NCI-H1417 (cell line): ENCODE measurements around the gene NTN1.

Experiments
- DNase-seq, 3 experiments: peaks; one replicate each; lab custom pipeline; 2025; lab: John Stamatoyannopoulos, UW

Gene NTN1

GRCh38 chr17:9006175-9006767 lies 15.0 kb upstream of the NTN1 start:
- no peak for DNase-seq

GRCh38 chr17:9007052-9007714 lies 14.1 kb upstream of the NTN1 start:
- no peak for DNase-seq

GRCh38 chr17:9009096-9009495 lies 12.2 kb upstream of the NTN1 start:
- no peak for DNase-seq

GRCh38 chr17:9009737-9010136 lies 11.6 kb upstream of the NTN1 start:
- DNase-seq = no peak

- DNase-seq = no peak
Observed at GRCh38 chr17:9011001-9011400, 10.3 kb upstream of the NTN1 start.

- no peak for DNase-seq
Observed at GRCh38 chr17:9016941-9017552, 4.3 kb upstream of the NTN1 start.

- no peak for DNase-seq
Observed at GRCh38 chr17:9018726-9019125, 2.6 kb upstream of the NTN1 start.

GRCh38 chr17:9020096-9020823 lies 1.1 kb upstream of the NTN1 start:
- no peak for DNase-seq

GRCh38 chr17:9020824-9021157 lies 519 bp upstream of the NTN1 start:
- no peak for DNase-seq

GRCh38 chr17:9021992-9022572 lies 772 bp downstream of the NTN1 start:
- DNase-seq = peak in 2 of 3 experiments; percentile 30 to 48

- peak in 2 of 3 experiments; percentile 30 to 48 for DNase-seq
Observed at GRCh38 chr17:9022573-9023391, 1.5 kb downstream of the NTN1 start.

GRCh38 chr17:9023392-9024218 lies 2.3 kb downstream of the NTN1 start:
- no peak for DNase-seq

GRCh38 chr17:9024497-9024896 lies 3.2 kb downstream of the NTN1 start:
- DNase-seq = no peak

- no peak for DNase-seq
Observed at GRCh38 chr17:9026741-9027140, 5.4 kb downstream of the NTN1 start.

GRCh38 chr17:9028202-9028987 lies 7.1 kb downstream of the NTN1 start:
- no peak for DNase-seq

- DNase-seq = no peak
Observed at GRCh38 chr17:9028988-9029570, 7.8 kb downstream of the NTN1 start.

- no peak for DNase-seq
Observed at GRCh38 chr17:9032151-9032550, 10.8 kb downstream of the NTN1 start.

- DNase-seq = no peak
Observed at GRCh38 chr17:9032583-9032982, 11.3 kb downstream of the NTN1 start.

- no peak for DNase-seq
Observed at GRCh38 chr17:9035249-9035648, 13.9 kb downstream of the NTN1 start.

GRCh38 chr17:9036336-9036735 lies 15.0 kb downstream of the NTN1 start:
- no peak for DNase-seq
